ENCODE measurements around the gene ATOH1.

ATOH1 gene

DNA sequence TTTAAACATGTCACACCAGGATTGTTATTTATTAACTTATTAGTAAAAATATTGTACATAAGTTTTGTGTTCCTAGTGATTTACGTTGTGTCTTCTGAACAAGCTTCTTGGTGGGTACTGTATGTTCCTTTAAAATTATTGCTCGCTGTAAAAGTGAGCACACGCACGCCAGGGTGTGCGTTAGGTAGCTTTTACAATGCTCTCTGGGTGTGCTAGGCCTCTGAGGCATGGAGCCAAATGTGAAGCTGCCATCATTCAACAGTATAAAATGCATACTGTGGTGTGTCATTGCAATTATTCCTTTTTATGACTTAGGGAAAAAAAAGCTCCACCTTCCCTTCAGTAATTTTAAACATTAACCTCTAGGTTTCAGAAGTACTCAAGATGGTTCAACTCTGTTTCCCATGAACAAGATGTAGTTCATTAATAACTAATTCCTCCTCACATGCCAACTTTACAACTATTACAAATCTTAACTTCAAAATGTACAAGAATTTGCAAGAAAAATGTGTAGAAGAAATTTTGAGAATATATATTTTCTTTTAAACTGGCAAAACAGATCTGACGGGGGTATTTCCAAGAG, 42.4 kb downstream of the ATOH1 start:
- H3K9me3 ChIP-seq: no peaks in the 10 kb centered on the region
- H4K20me1 ChIP-seq: no peaks in the 10 kb centered on the region
- no peak for TF ChIP-seq Cebpa-rat (IDR thresholded peaks at IDR 0.05)
- H3K9ac ChIP-seq: no peak overlapping the region
- H3K4me3 ChIP-seq: no peak overlapping the region
- H3K36me3 ChIP-seq: no peaks in the 10 kb centered on the region
- no peak overlapping the region for H3K27ac ChIP-seq
- no peak overlapping the region for H3K4me2 ChIP-seq
- H3K4me1 ChIP-seq: no peaks in the 10 kb centered on the region
- no peaks in the 10 kb centered on the region for H3K27me3 ChIP-seq

DNA sequence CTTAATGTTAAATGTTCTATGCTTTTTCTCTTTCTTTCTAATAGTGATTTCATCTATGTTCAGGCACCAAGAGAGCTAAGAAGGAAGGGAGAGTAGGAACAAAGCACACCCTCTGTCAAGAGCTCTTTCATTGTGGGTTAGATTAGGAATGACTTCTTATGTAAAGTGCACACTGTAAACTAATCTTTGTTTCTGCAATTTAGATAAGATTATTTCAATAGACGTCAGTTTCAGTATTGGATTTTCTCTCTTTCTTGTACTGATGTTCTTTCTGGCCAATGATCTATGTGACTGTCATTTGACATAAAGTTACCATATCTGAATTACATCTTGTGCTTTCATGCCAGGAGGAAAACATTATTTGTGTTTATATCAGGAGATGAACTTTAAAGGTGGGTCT, 48.2 kb downstream of the ATOH1 start:
- Histone ChIP-seq H4K20me1 (no peaks in the 10 kb centered on the region), H3K4me1 (no peaks in the 10 kb centered on the region), H3K4me3 (no peak overlapping the region), H3K9me3 (no peaks in the 10 kb centered on the region), H3K27ac (no peak overlapping the region), H3K27me3 (no peaks in the 10 kb centered on the region), H3K4me2 (no peak overlapping the region), H3K36me3 (no peaks in the 10 kb centered on the region), H3K9ac (no peak overlapping the region)
- no peak for TF ChIP-seq Cebpa-rat (IDR thresholded peaks at IDR 0.05)

DNA sequence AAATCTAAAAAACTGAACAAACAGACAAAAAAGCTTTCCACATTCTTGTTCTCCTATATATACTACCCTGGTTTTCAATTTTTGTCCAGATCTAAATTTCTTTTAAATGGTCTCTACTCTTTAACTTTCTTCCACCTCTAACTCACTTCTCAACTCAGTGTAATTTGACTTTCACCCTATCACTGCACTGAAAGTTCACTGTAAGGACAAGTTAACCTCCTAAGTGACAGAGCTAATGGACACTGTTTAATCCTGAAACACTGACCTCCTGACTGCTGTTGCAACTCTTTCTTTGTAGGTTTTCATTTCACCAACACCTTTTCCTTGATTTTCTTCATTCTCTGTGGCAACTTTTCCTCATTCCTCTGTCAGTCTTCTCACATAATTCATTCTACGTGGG, 50.0 kb downstream of the ATOH1 start:
- Histone ChIP-seq H3K9me3 (no peaks in the 10 kb centered on the region), H3K36me3 (no peaks in the 10 kb centered on the region), H3K4me1 (no peaks in the 10 kb centered on the region), H3K4me2 (no peak overlapping the region), H3K27me3 (no peaks in the 10 kb centered on the region), H4K20me1 (no peaks in the 10 kb centered on the region), H3K9ac (no peak overlapping the region), H3K27ac (no peak overlapping the region), H3K4me3 (no peak overlapping the region)
- TF ChIP-seq Cebpa-rat (IDR thresholded peaks at IDR 0.05): no peak

DNA sequence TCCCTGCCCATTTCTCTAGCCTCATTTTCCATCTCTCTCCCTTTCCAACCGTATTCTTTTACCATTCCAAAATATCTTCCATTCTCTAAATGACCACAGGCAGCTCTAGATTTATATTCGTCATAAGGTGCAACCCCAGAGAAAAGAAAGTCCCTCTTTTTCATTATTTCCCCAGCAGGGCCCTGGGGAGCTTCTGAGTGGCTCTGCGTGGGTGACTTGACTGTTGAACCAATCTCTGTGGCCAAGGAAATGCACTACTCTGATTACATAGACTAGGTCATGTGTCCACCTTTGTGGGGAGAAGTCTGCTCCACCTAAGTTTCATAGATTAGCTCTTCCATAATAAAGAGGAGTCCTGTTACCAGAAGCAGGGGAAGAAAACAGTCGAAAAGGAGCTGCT, 51.4 kb downstream of the ATOH1 start:
- Histone ChIP-seq H3K27ac (no peak overlapping the region), H3K27me3 (no peaks in the 10 kb centered on the region), H3K9me3 (no peaks in the 10 kb centered on the region), H4K20me1 (no peaks in the 10 kb centered on the region), H3K36me3 (no peaks in the 10 kb centered on the region), H3K4me3 (no peak overlapping the region), H3K9ac (no peak overlapping the region), H3K4me2 (no peak overlapping the region), H3K4me1 (no peaks in the 10 kb centered on the region)
- no peak for TF ChIP-seq Cebpa-rat (IDR thresholded peaks at IDR 0.05)

Data from BLaER1 (cell line).